Uterus (tissue), 2 donors: ENCODE measurements around the gene FADS3.

ENCODE experiments used
- POLR2A ChIP-seq, 2 donors: fragments of 450-650 bp; IDR thresholded peaks; one replicate each; pipeline ENCODE4 v1.6.1; 2016; ENCODE audit warnings: antibody characterized with exemption in 2 of 2, mild to moderate bottlenecking in 1 of 2, moderate library complexity in 1 of 2
- TF ChIP-seq, protein P1 (sequence below), 4 experiments: fragments of 200-600 bp in 2 of 4; fragments of 450-650 bp in 2 of 4; sonication (generic) in 2 of 4; IDR thresholded peaks; one replicate each; pipeline ENCODE4 v1.5.1; 2016 to 2019; ENCODE audit warnings: antibody characterized with exemption in 4 of 4, mild to moderate bottlenecking in 2 of 4, moderate library complexity in 1 of 4

DNA sequence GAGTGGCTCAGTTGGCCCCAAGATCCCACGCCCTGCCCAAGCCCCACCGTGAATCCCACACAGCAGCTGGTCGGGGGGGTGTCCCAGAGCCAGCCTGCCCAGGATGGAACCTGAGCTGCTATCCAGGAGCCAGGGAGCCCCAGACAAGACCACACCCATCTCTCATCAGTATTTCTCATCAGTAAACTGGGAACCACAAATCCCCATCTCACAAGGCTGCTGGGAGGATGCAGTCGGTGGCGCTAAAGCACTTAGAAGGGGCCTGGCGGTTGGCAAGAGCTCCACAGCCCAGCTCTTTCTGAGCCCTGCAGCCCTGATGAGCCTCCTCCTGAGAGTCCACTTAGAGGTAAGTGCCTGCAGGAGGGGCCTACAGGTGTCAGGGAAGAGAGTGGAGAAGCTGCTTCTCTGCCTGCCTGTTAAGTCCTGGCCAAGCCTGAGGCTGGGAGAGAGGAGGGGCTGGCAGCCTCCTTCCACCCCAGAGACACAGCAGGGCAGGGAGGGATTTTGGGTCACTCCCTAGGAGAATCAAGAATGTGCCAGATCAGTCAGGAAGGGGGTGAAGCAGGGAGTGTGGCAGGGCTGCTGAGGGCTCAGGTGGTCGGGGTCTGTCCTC lies 6.1 kb downstream of the FADS3 start:
- TF ChIP-seq POLR2A (IDR thresholded peaks at IDR 0.05), result no peak
- TF ChIP-seq, protein P1, sequence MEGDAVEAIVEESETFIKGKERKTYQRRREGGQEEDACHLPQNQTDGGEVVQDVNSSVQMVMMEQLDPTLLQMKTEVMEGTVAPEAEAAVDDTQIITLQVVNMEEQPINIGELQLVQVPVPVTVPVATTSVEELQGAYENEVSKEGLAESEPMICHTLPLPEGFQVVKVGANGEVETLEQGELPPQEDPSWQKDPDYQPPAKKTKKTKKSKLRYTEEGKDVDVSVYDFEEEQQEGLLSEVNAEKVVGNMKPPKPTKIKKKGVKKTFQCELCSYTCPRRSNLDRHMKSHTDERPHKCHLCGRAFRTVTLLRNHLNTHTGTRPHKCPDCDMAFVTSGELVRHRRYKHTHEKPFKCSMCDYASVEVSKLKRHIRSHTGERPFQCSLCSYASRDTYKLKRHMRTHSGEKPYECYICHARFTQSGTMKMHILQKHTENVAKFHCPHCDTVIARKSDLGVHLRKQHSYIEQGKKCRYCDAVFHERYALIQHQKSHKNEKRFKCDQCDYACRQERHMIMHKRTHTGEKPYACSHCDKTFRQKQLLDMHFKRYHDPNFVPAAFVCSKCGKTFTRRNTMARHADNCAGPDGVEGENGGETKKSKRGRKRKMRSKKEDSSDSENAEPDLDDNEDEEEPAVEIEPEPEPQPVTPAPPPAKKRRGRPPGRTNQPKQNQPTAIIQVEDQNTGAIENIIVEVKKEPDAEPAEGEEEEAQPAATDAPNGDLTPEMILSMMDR (IDR thresholded peaks at IDR 0.05), result no peak
